HG02798 (cell line): ENCODE measurements around the gene CELSR3.

Source experiments
- ATAC-seq: cut with Tn5 transposase; IDR thresholded peaks from one replicate; pipeline ENCODE4 v1.9.1; 2021; ENCODE audit warnings: mild to moderate bottlenecking; ENCODE audit not compliant: unreplicated experiment, poor library complexity

CELSR3 gene

GRCh38 chr3:48662145-48662752 lies 437 bp downstream of the CELSR3 start:
- ATAC-seq: no peak

DNA sequence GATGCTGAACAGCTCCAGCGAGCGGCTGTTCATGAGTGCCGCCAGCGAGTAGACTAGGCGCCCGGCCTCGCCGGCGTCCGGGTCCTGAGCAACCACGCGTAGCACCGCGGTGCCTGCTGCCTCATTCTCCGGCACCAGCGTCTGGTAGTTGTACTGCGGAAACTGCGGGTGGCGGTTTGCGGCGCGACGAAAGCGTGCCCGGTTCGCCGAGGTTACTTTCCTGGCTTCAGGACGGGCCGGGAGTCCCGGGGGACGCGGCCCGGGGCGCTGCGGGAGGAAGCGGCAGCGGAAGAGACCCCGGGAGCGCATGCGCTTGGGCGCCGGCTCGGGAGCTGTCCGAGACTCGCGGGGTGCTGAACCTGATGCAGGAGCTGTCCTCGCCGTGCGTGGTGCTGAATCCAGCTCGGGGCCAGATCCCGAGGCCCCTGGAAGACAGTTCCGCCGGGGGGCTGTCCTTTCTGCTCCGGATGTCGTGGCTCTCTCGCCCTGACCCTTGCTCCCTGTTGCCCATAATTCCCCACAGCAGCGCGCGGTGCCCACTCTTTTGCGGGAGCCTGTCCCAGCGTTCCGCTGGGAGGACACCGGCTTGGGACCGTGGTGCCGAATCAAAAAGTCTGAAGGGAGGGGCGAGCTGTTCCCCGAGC lies 1.1 kb downstream of the CELSR3 start:
- no peak for ATAC-seq

DNA sequence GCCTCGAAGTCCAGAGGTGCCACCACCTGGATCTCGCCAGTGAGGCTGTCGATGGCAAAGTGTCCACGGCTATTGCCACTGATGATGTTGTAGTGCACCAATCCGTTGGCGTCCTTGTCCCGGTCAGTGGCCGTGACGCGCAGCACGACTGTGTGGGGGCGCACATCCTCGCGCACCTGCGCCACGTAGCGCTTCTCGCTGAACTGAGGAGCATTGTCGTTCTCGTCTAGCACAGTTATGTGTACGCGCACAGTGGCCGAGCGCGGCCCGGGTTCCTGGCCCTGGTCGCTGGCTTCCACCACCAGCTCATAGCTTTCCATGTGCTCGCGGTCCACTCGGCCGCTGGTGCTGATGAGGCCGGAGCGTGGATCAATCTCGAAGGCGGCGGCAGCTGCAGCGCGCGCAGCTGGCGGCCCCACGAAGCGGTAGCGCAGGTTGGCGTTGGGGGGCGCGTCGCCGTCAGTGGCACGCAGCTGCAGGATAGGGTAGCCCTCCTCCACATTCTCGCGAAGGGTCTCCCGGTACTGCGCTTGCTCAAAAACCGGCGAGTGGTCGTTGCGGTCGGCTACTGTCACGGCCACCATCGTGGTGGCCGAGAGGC lies 1.8 kb downstream of the CELSR3 start:
- no peak for ATAC-seq

- ATAC-seq: no peak
Observed at GRCh38 chr3:48656841-48657281, 5.8 kb downstream of the CELSR3 start.

DNA sequence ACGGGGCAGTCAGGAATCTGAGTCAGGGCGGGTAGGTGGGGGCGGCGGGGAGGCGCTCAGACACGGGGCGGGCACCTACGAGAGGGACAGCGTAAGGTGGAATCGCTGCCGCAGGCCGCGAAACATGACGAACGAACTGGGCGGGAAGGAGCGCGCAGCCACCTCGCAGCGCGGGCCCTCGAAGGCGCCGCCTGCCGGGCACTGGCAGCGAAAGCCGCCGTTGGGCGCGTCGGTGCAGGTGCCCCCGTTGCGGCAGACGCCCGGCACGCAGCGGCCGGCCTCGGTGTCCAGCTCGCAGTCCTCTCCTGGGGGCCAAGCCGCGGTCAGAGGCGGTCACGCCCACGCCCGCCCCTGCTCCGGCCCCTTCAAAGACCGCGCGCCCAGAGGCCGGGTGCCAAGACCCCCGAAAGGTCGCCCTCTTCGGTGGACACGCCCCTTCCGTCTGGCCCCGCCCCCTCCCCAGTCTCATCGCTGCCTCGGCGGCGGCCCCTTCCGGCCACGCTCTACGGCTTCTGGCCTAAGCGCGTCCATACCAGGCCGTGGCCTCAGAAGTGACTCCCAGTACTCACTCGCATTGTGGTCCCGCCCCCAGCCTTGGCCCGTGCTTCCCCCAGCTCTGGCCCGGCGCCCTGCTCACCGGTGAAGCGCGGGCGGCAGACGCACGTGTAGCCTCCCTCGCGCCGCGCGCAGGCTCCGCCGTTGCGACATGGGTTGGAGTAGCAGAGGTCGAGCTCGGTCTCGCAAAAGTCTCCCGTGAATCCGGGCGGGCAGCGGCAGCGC lies 6.4 kb downstream of the CELSR3 start:
- peak; percentile 54 for ATAC-seq

GRCh38 chr3:48655606-48656005 lies 7.1 kb downstream of the CELSR3 start:
- no peak for ATAC-seq

- no peak for ATAC-seq
Observed at GRCh38 chr3:48655063-48655462, 7.6 kb downstream of the CELSR3 start.

- no peak for ATAC-seq
Observed at GRCh38 chr3:48652923-48653715, 9.6 kb downstream of the CELSR3 start.

DNA sequence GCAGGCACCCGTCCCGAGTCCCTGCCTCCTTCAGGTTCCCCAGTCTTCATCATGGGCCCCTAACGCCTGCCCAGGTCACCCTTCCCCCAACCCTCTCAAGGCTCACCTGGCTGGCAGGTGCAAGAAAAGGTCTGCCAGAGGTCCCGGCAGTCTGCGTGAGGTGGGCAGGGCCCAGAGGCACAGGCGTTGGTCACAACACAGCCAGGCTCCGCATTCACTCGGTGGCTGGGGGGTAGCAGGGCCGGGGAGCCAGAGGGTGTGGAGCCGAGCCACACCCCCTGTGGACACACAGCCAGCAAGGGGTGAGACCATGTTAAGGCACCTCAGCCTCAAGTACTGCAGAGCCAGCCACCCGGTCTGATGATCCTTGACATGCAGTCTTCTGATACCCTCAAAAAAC lies 10.9 kb downstream of the CELSR3 start:
- ATAC-seq: no peak

- ATAC-seq: no peak
Observed at GRCh38 chr3:48650723-48651122, 12.0 kb downstream of the CELSR3 start.

GRCh38 chr3:48648188-48648850 lies 14.4 kb downstream of the CELSR3 start:
- no peak for ATAC-seq

GRCh38 chr3:48647714-48648113 lies 15.0 kb downstream of the CELSR3 start:
- ATAC-seq: no peak

DNA sequence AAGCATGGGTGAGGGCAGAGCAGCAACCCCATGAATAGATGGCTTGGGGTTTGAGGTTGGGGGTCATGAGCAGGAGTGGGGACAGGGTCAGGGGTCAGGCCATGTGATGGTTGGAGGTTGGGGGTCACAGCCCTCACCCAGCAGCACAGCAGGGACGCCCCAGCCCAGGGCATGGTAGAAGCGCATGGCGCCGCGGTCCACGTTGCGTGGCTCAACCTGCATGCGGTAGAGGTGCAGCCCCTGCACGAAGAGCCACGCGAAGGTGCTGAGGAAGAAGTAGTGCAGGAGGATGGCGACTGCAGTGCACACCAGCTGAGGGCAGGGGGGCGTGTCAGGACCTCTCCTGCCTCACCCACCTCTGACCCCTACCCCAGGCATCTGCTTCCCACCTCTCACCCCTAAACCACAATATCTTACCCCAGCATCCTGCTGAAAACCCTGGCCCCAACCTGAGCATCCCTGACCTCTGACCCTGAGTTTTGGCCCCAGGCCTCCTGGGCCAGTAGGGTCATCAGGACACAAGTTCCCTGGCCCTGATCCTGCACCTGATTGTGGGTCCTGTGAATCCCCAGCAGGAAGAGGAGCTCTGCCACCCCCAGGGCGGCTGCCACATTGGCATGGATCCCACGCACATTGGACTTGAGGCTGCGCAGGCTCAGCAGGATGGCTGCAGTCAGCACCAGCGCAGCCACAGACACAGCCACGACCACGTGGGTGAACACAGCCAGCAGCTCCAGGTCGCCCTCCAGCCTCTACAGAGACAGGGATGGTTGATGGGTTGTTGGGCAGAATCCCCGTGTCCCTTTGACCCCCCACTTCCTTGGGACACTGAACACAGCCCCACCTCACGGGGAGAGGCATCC lies 17.6 kb downstream of the CELSR3 start:
- ATAC-seq: no peak

- no peak for ATAC-seq
Observed at GRCh38 chr3:48642605-48643004, 20.1 kb downstream of the CELSR3 start.

DNA sequence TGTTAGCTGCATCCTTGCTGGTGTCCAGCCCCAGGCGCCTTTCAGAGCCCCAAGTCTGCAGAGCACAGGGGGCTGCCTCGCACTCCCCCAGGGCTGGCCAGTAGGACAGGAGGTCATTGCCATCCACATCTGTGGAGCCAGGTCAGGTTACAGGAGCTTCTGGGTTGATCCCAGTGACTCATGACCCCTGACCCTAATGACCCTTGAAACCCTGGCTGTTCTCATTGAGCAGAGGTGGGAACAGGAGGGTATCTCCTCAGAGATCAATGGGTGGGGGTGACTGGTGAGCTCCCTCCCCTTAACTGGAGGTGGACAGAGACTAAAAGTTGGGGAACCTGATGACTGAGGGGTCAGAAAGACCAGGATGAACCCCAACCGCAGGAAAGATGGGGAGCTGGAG lies 21.3 kb downstream of the CELSR3 start:
- no peak for ATAC-seq

- ATAC-seq: no peak
Observed at GRCh38 chr3:48639944-48640606, 22.6 kb downstream of the CELSR3 start.

DNA sequence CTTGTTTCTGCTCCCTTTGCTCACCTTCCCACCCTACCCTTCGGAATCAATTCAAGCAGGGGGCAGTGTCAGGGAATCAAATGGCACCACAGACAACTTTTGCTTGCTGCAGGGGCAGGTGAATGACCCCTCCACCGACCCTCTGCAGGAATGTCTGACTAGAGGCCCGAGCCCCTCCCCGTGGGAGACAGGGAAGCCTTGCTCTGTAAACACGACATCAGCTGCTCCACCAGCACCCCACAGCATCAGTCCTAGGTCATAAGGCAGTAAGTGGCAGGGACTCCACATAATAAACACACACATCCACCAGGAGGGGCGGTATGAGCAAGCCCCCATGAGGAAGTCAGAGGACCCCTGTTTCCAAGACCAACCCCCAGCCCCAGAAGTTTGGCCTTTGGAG lies 25.4 kb downstream of the CELSR3 start:
- ATAC-seq: no peak

DNA sequence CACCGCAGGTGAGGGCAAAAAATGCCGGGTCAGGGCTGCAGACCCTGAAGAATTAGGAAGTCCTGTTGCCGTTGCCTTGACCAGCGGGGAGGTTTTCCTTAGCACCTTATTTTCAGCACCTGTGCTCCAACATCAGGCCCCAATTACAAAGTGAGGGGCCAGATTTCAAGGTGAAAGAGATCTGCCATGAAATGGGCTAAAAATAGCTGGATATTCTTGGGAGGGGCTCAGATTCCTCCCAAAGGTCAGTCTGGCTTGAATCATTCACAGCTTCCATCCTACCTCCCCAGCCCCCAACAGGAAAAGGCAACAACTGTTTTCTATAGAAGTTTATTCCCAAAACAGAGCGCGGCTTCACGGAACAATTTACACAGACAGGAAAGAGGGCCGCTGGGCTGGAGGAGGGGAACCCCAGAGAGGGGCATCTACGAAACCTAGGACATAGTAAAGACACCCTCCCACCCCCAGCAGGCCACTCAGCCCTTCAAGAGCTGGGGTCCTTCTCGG lies 26.5 kb downstream of the CELSR3 start:
- ATAC-seq: no peak
